ENCODE data around the gene PRSS21. TPM values are rescaled to one million over a fixed set of nuclear protein-coding genes. Genes with fewer than 3 reads are reported as not detected.

The PRSS21 gene
- total and polyA plus RNA-seq, 10 of the 15 experiments (the other 5 are each of a cell fraction or from before 2014, with no cell fraction given): 5.3 to 73.4 (median 40.1) TPM; not detected in 1

GRCh38 chr16:2820836-2821486 lies 3.9 kb downstream of the PRSS21 start (continued):
- TF ChIP-seq SMC3 (IDR thresholded peaks at IDR 0.05; ENCODE audit: borderline replicate concordance, low read length) (no peak), NR2C1 (IDR thresholded peaks at IDR 0.05) (no peak), BCL11A (IDR thresholded peaks at IDR 0.05; ENCODE audit: low read depth, low read length) (no peak), RFX5 (IDR thresholded peaks at IDR 0.05; ENCODE audit: low read depth, low read length) (no peak)

- POLR2A ChIA-PET: no interaction called here
- no peak overlapping the region for H3K9ac ChIP-seq (ENCODE audit: control insufficient read depth, insufficient read depth, low read length)
- H3K27me3 ChIP-seq (replicated peaks in 1 of 2; ENCODE audit: control insufficient read depth in 2 of 2, insufficient read depth in 2 of 2, low read length in 1 of 2): peaks cover 0 to 1% of the 10 kb centered on the region in 2 experiments; a peak in 1 of 4 replicates
- FAIRE-seq (no peak), DNase-seq (ENCODE audit: low read depth, low spot score) (no peak), ATAC-seq (no peak)
- H3K79me2 ChIP-seq (ENCODE audit: control insufficient read depth, insufficient read depth, low read length): peaks cover 7% of the 10 kb centered on the region
- intact Hi-C loops (cut with micrococcal nuclease; ENCODE audit: unreplicated experiment) (no loop called here), in situ Hi-C loops (cut with MboI) (no loop called here)
- no peaks in the 10 kb centered on the region for H3K9me3 ChIP-seq (replicated peaks; ENCODE audit: control insufficient read depth, insufficient read depth, low read length)
- H3K4me2 ChIP-seq (ENCODE audit: control insufficient read depth, insufficient read depth): no peak overlapping the region
- no peaks in the 10 kb centered on the region for H3K4me1 ChIP-seq (ENCODE audit: control insufficient read depth, insufficient read depth, low read length)
- 51% methylated on average over 9 of the region's 9 CpGs for WGBS (ENCODE audit: insufficient coverage, insufficient replicate concordance, low lambda C conversion rate, missing lambda C conversion rate)
- no peak overlapping the region for H3K4me3 ChIP-seq
- no peak overlapping the region for H3K27ac ChIP-seq (ENCODE audit: control insufficient read depth, insufficient read depth)
- no peak for TF ChIP-seq NKRF (conservative IDR thresholded peaks at IDR 0.05)
- no peak for TF ChIP-seq ZNF217 (IDR thresholded peaks at IDR 0.05)
- TF ChIP-seq HCFC1 (IDR thresholded peaks at IDR 0.05; ENCODE audit: low read length): no peak
- TF ChIP-seq GATAD2B (conservative IDR thresholded peaks at IDR 0.05; ENCODE audit: low read depth): no peak
- H3K36me3 ChIP-seq (ENCODE audit: control insufficient read depth in 2 of 2, insufficient read depth in 2 of 2, low read length in 1 of 2): no peaks in the 10 kb centered on the region
- RAD21 ChIA-PET (ENCODE audit: unreplicated experiment): no interaction called here
- CTCF ChIA-PET: interaction anchor here (1.2 kb wide), 1 partner anchor 17 kb away, joined by 7 read pairs; no protein-coding TSS in a partner anchor
- H4K20me1 ChIP-seq (ENCODE audit: control insufficient read depth, insufficient read depth): no peaks in the 10 kb centered on the region
- H2AFZ ChIP-seq (ENCODE audit: control insufficient read depth, low read depth, low read length): no peak overlapping the region
- SMC1A ChIA-PET (ENCODE audit: uncharacterized antibody, unreplicated experiment): no interaction called here
- BruUV-seq (replicated peaks): no TSS peak
Measured at GRCh38 chr16:2821487-2822157, 4.6 kb downstream of the PRSS21 start.

All from GM12878 (cell line).